Left lobe of liver (tissue), 2 donors: ENCODE data around the gene RPP40. TPM values are rescaled to one million over a fixed set of nuclear protein-coding genes. Genes with fewer than 3 reads are reported as not detected.

ENCODE experiments used
- ATAC-seq: fragments of 200-7000 bp; cut with Tn5 transposase; one replicate; pipeline ENCODE4 v1.9.1; 2020; ENCODE audit warnings: mild to moderate bottlenecking, moderate library complexity
- DNase-seq: peaks from one replicate; pipeline ENCODE4 v3.0.0-alpha.2; 2020; ENCODE audit warnings: low spot score
- total RNA-seq: library from RNA; stranded (reverse); gene quantifications from one replicate; pipeline ENCODE4 v1.2.1, GENCODE V29; 2021
- donor health status: DM: no; HTN: no; CAD: no; lungs with moderate emphysema.
- donor health status: DM: no; HTN: yes; CAD: no.

Gene RPP40
- total RNA-seq, 1 donor from 2014 or later: 3.5 TPM

- no peak for ATAC-seq
- DNase-seq: no peak
Measured at GRCh38 chr6:4971851-4972250, 32.0 kb downstream of the RPP40 start.

- ATAC-seq: no peak
- no peak for DNase-seq
Measured at GRCh38 chr6:4970739-4971395, 33.0 kb downstream of the RPP40 start.

GRCh38 chr6:4969609-4970285 is 34.1 kb downstream of the RPP40 start:
- ATAC-seq (no peak), DNase-seq (no peak)

- ATAC-seq: no peak
- DNase-seq: no peak
Measured at GRCh38 chr6:4967301-4968030, 36.4 kb downstream of the RPP40 start.

GRCh38 chr6:4965562-4966389 is 38.1 kb downstream of the RPP40 start:
- ATAC-seq (no peak), DNase-seq (no peak)

GRCh38 chr6:4964675-4965561 is 38.9 kb downstream of the RPP40 start:
- DNase-seq (no peak), ATAC-seq (no peak)

GRCh38 chr6:4962905-4963304 is 40.9 kb downstream of the RPP40 start:
- no peak for ATAC-seq

GRCh38 chr6:4961322-4962168 is 42.3 kb downstream of the RPP40 start:
- DNase-seq: no peak
- no peak for ATAC-seq

More at GRCh38 chr6:4962905-4963304, 40.9 kb downstream of the RPP40 start:
- no peak for DNase-seq

GRCh38 chr6:4958624-4959023 is 45.2 kb downstream of the RPP40 start:
- no peak for ATAC-seq
- DNase-seq: no peak

GRCh38 chr6:4957521-4958231 is 46.2 kb downstream of the RPP40 start:
- DNase-seq (no peak), ATAC-seq (peak; percentile 81)

- ATAC-seq: no peak
- no peak for DNase-seq
Measured at GRCh38 chr6:4956625-4957024, 47.2 kb downstream of the RPP40 start.

- DNase-seq: no peak
- ATAC-seq: no peak
Measured at GRCh38 chr6:4953440-4953839, 50.4 kb downstream of the RPP40 start.

- DNase-seq: no peak
- ATAC-seq: no peak
Measured at GRCh38 chr6:4950836-4951533, 52.9 kb downstream of the RPP40 start.

- DNase-seq: no peak
- ATAC-seq: no peak
Measured at GRCh38 chr6:4950076-4950475, 53.8 kb downstream of the RPP40 start.

GRCh38 chr6:4948781-4949450 is 54.9 kb downstream of the RPP40 start:
- no peak for ATAC-seq
- no peak for DNase-seq

GRCh38 chr6:4947716-4948115 is 56.1 kb downstream of the RPP40 start:
- ATAC-seq (no peak), DNase-seq (no peak)

GRCh38 chr6:4946521-4946920 is 57.3 kb downstream of the RPP40 start:
- no peak for ATAC-seq
- DNase-seq: no peak
